T-helper 2 cell treated with Interferon-gamma antibody and Interleukin-4, amounts not matched to agents 5 μg/mL and 100 μg/mL, for 36 hours (primary cell): Measurements from ENCODE around the gene BAIAP2.

Experiments
- DNase-seq: peaks from one replicate; pipeline ENCODE4 v3.0.0; 2021; ENCODE audit warnings: low spot score
- H3K27ac Mint-ChIP-seq: one replicate; pipeline ENCODE4 v1.8.0; 2021; ENCODE audit warnings: mild to moderate bottlenecking, mixed read lengths
- H3K27me3 Mint-ChIP-seq: one replicate; pipeline ENCODE4 v1.8.0; 2021; ENCODE audit warnings: low read depth, mixed read lengths
- H3K36me3 Mint-ChIP-seq: one replicate; pipeline ENCODE4 v1.8.0; 2021; ENCODE audit warnings: low read depth, mixed read lengths
- H3K4me1 Mint-ChIP-seq: one replicate; pipeline ENCODE4 v1.8.0; 2021; ENCODE audit warnings: low read depth, mixed read lengths
- H3K4me3 Mint-ChIP-seq: one replicate; pipeline ENCODE4 v1.8.0; 2022; ENCODE audit warnings: mild to moderate bottlenecking, moderate library complexity, mixed read lengths
- H3K9me3 Mint-ChIP-seq: one replicate; pipeline ENCODE4 v1.8.0; 2021; ENCODE audit warnings: mixed read lengths

The BAIAP2 gene

DNA sequence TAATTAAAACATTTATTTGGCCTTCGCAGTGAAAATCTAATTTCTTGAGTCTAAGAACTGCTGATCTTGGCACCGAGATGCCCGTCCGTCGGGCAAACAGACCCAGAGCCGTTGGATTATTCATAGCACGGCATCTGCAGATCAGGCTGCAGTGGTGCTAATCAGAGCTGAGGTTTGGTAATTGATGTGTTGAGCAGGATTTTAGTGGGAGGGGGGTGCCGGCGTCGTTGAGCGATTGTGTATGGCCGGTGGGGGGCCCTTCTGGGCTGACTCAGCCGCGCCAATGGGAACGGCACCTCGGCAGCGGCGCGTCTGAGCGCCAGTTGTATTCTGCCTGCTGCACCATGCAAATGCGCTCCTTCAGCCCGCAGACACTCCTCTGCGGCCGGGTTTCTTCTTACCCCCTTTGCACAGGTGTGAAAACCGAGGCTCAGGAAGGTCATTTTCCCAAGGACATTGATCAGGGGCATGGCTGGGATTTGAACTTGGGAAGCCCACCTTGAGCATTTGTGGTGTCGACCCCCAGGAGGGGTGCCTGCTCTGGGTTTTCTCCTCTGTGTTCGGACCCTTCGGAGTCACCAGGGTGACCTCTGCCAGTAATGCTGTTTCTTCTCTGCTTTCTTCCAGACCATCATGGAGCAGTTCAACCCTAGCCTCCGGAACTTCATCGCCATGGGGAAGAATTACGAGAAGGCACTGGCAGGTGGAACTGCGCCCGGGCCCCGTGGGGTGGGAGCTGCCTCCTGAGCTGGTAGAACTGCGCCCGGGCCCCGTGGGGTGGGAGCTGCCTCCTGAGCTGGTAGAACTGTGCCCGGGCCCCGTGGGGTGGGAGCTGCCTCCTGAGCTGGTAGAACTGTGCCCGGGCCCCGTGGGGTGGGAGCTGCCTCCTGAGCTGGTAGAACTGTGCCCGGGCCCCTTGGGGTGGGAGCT, 18.4 kb downstream of the BAIAP2 start:
- Mint-ChIP-seq H3K4me3 (no peak overlapping the region), H3K27me3 (no peaks in the 10 kb centered on the region), H3K36me3 (no peaks in the 10 kb centered on the region), H3K9me3 (no peaks in the 10 kb centered on the region), H3K4me1 (peaks cover 5% of the 10 kb centered on the region), H3K27ac (no peak overlapping the region)
- no peak for DNase-seq

DNA sequence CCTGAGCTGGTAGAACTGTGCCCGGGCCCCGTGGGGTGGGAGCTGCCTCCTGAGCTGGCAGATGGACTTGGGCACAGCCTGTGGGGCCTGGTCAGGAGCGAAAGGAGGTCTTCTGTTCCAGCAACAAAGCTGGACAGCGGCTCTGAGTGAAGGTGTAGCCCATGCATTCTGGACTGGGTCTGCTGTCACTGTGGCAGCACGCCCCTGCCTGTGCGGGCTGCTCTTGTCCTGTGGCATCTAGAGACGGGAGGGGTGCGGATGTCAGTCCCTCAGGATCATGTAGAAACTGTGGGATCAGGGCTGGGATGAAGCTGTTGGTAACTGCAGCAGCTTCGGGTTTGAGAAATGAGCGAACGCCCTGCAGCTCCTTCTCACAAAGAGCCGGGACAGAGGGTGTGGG, 19.4 kb downstream of the BAIAP2 start:
- Mint-ChIP-seq H3K36me3 (no peaks in the 10 kb centered on the region), H3K4me3 (no peak overlapping the region), H3K27ac (no peak overlapping the region), H3K4me1 (peaks cover 4% of the 10 kb centered on the region), H3K27me3 (no peaks in the 10 kb centered on the region), H3K9me3 (no peaks in the 10 kb centered on the region)
- no peak for DNase-seq

DNA sequence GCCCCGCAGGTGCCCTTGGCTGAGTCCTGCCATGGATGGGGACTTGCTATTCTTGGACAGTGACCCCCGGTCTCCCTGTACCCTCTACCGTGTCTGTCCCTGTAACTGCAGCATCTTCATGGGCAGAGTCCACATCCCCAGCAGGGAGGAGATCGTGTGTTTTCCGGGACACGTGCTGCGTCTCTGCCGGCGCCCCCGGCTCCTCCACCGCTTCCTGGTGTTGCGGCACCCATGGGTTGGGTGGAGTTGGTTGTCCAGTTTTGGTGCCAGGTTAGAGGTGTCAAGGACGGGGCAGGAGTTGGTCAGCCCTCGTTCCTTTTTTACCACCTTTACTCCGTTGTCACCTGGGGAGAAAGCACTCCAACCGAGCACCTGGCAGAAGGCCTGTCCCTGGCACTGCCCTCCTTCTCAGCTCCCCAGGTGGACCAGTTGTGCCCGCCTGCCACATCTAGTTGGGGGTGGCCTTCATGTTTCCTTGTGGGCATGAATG, 20.0 kb downstream of the BAIAP2 start:
- H3K9me3 Mint-ChIP-seq = no peaks in the 10 kb centered on the region
- H3K36me3 Mint-ChIP-seq = no peaks in the 10 kb centered on the region
- H3K27ac Mint-ChIP-seq = no peak overlapping the region
- no peaks in the 10 kb centered on the region for H3K27me3 Mint-ChIP-seq
- H3K4me1 Mint-ChIP-seq = no peaks in the 10 kb centered on the region
- no peak overlapping the region for H3K4me3 Mint-ChIP-seq
- no peak for DNase-seq

DNA sequence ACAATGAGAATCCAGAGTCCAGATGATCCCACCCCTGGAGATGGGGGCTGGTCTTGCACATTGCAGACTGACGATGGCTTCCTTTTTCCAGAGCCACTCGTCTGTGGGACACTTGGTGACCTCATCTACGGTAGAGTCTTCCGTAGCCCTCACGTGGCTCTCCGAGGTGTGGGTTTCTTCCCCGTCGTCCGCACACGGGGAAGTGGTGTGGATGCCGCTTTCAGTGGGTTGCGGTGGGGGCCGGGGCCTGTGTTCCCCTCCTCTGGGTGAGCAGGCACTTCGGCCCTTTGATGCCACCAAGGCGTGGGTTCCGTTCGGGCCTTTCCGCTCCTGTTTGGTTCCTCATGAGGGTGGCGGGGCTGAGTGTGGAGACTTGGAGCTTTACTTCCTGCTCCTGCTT, 21.4 kb downstream of the BAIAP2 start:
- DNase-seq = no peak
- Mint-ChIP-seq H3K27ac (no peak overlapping the region), H3K27me3 (no peaks in the 10 kb centered on the region), H3K4me1 (no peaks in the 10 kb centered on the region), H3K9me3 (no peaks in the 10 kb centered on the region), H3K36me3 (no peaks in the 10 kb centered on the region), H3K4me3 (no peak overlapping the region)

DNA sequence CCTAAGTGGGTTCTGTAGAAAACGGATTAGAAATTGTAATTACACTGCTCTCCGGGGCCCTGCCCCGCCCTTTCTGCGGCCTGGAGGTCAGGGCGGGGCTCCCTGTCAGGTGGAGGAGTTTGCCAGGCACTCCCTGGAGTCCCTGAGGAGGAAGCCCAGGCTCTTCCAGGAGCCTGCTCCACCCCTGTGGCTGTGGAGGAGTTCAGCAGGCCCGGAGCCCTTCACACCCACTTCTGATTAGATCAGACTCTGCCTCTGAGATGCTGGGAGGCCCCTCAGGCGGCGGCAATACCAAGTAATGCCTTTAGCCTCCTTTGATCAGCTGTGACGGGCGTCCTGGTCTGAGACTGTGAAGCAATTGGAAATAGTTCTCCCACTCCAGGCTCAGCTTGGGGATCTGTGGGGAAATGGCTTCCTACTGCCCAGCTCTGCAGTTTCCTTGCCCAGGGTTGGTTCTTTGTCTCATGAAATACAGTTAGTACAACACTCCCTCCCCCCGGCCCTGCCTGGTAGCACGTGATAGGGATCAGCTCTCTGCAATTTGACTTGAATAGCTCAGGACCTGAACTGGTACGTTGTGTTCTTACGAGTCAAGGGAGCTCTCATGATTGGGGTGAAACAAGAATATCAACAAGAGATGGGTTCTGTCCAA, 22.3 kb downstream of the BAIAP2 start:
- Mint-ChIP-seq H3K4me1 (no peaks in the 10 kb centered on the region), H3K4me3 (no peak overlapping the region), H3K27ac (no peak overlapping the region), H3K9me3 (no peaks in the 10 kb centered on the region), H3K27me3 (no peaks in the 10 kb centered on the region), H3K36me3 (no peaks in the 10 kb centered on the region)
- DNase-seq = no peak

DNA sequence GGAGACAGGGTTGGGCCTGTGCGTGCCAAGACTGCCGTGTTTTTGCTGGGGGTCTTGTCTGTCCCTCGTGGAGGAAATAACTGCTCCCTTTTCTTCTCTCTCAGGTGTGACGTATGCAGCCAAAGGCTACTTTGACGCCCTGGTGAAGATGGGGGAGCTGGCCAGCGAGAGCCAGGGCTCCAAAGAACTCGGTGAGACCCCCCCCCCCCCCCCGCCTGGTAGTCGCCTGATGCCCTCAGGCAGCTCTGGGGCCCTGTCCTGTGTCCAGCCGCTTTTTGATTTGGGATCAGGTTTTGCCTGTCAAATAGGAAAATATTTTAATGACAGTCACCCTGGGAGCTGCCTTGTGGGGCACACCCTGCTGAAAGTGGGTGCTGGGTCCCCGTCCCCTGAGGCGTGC, 22.8 kb downstream of the BAIAP2 start:
- H3K4me1 Mint-ChIP-seq = no peaks in the 10 kb centered on the region
- H3K27ac Mint-ChIP-seq = no peak overlapping the region
- DNase-seq = no peak
- H3K36me3 Mint-ChIP-seq = no peaks in the 10 kb centered on the region
- no peak overlapping the region for H3K4me3 Mint-ChIP-seq
- H3K9me3 Mint-ChIP-seq = no peaks in the 10 kb centered on the region
- no peaks in the 10 kb centered on the region for H3K27me3 Mint-ChIP-seq

DNA sequence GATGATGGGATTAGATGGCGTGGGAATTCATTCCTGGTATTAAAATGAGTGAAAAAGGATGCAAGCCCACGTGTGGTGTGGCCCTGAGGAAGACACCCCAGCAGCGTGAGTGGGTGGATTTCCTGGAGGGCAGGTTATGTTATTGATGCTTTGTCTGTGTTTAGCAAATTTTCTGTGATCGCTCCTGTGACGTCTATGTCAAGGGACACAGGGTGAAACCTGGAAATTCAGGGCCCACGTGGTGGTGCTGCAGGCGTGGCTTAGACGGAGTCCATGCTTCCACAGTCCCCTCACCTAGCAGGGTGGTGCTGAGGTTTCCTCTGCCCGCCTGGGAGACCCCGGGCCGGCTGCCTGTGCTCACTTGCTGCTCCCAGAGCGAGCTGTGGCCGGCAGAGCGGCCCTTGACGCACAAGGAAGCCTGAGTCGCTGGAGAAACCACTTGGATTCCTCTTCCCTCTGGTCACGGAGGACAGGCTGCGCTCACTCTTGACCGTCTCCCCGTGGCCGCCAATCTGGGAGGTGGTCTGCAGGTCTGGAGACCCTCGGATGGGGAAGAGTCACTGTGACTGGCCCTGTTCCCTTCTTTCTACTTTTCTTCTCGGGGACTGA, 23.4 kb downstream of the BAIAP2 start:
- H3K4me1 Mint-ChIP-seq = no peaks in the 10 kb centered on the region
- no peaks in the 10 kb centered on the region for H3K27me3 Mint-ChIP-seq
- no peak for DNase-seq
- H3K27ac Mint-ChIP-seq = no peak overlapping the region
- H3K36me3 Mint-ChIP-seq = no peaks in the 10 kb centered on the region
- H3K4me3 Mint-ChIP-seq = no peak overlapping the region
- no peaks in the 10 kb centered on the region for H3K9me3 Mint-ChIP-seq

DNA sequence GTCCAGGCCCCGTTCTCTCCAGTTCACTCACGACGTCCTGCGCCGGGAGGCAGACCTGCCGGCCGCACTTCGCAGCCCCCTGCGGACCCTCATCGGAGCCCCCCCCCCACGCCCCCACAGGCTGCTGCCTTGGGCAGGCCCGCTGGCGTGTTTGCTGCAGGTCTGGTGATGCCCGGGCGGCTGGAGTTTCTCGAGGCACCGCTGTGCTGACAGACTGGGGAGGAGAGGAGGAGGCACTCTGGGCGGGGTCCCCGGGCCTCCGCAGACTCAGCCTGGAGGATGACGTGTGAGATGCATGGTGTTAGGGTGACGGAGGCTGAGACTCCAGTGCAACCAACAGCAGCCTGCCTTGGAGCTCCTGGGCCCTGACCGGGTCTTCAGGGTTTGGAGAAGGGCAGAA, 24.1 kb downstream of the BAIAP2 start:
- no peak for DNase-seq
- no peaks in the 10 kb centered on the region for H3K27me3 Mint-ChIP-seq
- H3K27ac Mint-ChIP-seq = no peak overlapping the region
- no peaks in the 10 kb centered on the region for H3K9me3 Mint-ChIP-seq
- H3K4me1 Mint-ChIP-seq = no peaks in the 10 kb centered on the region
- H3K4me3 Mint-ChIP-seq = no peak overlapping the region
- no peaks in the 10 kb centered on the region for H3K36me3 Mint-ChIP-seq

DNA sequence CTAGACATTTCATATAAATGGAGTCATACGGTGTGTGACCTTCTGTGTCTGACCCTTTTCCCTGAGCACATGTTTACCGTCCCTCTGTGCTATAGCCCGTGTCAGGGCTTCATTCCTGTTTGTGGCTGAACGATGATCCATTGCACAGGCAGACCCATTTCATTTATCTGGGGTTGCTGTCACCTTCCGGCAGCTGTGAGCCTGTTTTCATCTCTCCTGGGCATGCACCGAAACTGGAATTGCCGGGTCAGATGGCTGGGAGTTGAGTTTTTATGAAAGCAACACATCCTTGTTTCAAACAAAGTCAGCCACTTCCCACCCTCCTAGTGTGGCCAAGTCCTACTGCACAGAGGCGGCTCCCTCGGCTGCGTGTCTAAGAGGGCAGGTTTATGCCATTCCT, 25.5 kb downstream of the BAIAP2 start:
- no peak overlapping the region for H3K27ac Mint-ChIP-seq
- no peak for DNase-seq

DNA sequence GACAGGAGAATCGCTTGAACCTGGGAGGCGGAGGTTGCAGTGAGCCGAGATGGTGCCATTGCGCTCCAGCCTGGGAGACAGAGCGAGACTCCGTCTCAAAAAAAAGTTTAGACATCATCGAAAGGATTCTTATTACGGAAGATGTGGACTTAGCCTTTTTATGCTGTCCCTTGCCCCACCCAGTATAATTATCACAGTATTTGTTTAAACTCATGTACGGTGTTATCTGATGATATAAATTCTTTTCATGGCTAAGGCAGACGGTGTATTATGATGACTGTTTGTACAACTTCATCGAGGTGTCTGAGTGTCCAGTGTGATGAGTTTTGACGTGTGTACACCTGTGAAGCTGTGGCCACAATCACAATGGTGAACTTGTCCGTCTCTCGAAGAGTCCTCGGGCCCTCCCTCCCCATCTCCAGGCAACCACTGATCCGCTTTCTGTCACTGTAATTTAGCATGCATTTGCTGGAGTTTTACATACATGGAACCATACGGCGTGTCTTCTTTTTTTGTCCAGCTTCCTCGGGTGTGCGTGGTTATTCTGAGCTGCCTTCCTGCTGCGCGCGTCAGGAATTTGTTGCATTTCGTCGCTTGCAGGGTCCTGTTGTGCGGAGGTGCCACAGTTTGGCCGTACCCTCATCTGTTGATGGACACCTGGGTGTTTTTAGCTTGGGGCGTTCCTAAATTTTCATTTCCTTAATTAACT, 26.2 kb downstream of the BAIAP2 start:
- no peaks in the 10 kb centered on the region for H3K36me3 Mint-ChIP-seq
- no peak for DNase-seq
- no peaks in the 10 kb centered on the region for H3K4me1 Mint-ChIP-seq
- no peaks in the 10 kb centered on the region for H3K27me3 Mint-ChIP-seq
- H3K27ac Mint-ChIP-seq = no peak overlapping the region
- H3K4me3 Mint-ChIP-seq = no peak overlapping the region
- no peaks in the 10 kb centered on the region for H3K9me3 Mint-ChIP-seq

More for the DNA sequence above, 25.5 kb downstream of the BAIAP2 start:
- H3K4me1 Mint-ChIP-seq = no peaks in the 10 kb centered on the region
- no peaks in the 10 kb centered on the region for H3K9me3 Mint-ChIP-seq
- H3K36me3 Mint-ChIP-seq = no peaks in the 10 kb centered on the region
- no peak overlapping the region for H3K4me3 Mint-ChIP-seq
- H3K27me3 Mint-ChIP-seq = no peaks in the 10 kb centered on the region

DNA sequence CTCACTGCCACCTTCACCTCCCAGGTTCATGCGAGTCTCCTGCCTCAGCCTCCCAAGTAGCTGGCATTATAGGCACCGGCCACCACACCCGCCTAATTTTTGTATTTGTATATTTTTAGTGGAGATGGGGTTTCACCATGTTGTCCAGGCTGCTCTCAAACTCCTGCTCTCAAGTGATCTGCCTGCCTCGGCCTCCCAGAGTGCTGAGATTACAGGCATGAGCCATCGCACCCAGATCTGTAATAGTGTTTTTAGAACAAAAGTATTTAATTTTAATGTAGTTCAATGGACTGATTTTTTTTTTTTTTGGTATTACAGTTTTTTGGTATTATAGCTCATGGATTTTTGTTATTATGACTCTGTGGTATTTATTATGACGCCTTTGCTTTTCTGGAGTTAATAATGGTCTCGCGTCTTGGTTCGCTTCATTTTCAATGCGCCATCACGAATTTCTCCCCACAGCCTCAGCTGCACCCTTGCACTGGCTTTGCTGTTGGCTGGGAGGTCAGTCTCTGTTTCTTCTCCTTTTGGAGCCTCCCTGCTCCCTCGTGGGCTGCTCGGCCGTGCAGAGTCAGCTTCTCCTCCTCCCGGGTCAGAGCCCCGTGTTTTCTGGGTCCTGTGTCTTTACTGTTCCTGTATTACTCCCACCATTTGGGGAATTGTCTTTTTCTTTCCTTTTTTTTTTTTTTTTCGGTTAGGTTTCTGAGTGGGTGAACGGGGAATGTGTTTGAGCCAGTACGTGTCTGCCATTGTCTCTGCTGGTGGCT, 27.2 kb downstream of the BAIAP2 start:
- H3K9me3 Mint-ChIP-seq = no peaks in the 10 kb centered on the region
- no peak overlapping the region for H3K27ac Mint-ChIP-seq
- no peaks in the 10 kb centered on the region for H3K36me3 Mint-ChIP-seq
- no peaks in the 10 kb centered on the region for H3K4me1 Mint-ChIP-seq
- DNase-seq = no peak
- no peak overlapping the region for H3K4me3 Mint-ChIP-seq
- H3K27me3 Mint-ChIP-seq = no peaks in the 10 kb centered on the region

DNA sequence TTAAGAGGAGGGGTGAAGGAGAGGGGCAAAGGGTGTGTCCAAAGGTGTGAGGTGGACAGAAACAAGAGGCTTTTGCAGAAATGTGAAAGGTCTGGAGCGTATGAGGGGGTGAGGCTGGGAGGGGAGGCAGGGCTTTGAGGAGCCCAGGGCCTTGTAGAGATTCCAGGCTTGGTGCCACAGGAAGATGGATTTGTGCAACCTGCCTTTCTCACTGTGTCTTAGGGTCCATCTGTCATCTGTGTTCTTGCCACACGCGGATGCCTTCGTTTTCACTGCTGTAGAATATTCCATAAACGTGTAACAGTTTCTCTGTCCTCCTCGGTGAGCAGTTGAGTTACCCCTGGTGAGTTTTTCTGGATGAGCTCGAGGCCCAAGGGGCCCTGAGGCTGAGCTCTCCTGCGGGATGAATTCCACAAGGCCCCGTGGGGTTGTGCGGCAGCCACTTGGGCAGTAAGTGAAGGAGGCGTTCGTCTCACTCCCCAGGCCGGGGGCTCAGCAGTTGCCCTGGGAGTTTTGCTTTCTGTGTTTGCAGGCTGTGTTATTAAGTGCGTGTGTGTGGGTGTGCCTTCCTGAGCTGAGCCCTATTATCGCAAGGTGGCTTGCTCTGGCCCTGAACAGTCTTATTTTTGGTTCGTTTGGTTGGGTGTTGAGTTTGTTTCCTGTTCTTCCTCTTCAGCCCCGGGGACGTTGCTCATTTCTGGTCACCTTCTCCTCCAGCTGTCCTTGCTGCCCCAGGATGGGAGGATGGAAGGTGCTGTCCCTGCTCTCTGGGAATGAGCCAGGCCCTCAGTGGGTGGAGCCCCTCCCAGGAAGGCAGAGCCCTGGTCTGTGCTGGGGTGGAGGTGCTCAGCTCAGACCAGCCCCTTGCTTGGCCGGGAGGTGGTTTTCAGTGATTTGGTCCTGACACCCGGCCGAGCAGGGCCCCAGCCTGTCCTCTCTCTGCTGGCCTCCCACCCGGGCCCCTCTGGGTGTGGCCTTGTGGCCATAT, 28.4 kb downstream of the BAIAP2 start:
- H3K4me3 Mint-ChIP-seq = no peak overlapping the region
- no peaks in the 10 kb centered on the region for H3K4me1 Mint-ChIP-seq
- DNase-seq = no peak
- no peaks in the 10 kb centered on the region for H3K9me3 Mint-ChIP-seq
- no peaks in the 10 kb centered on the region for H3K36me3 Mint-ChIP-seq
- H3K27me3 Mint-ChIP-seq = no peaks in the 10 kb centered on the region
- no peak overlapping the region for H3K27ac Mint-ChIP-seq
